A549 treated with RU486 at 1 μM for 4 hours (cell line): ENCODE data around the gene ANKRD13D. TPM values are rescaled to one million over a fixed set of nuclear protein-coding genes. Genes with fewer than 3 reads are reported as not detected.

ENCODE experiments used
- total RNA-seq: library from RNA; stranded (reverse); fragments of 200-300 nt; extraction: Qiagen RNA extraction; gene quantifications from 5 replicates; pipeline ENCODE4 v1.2.3, GENCODE V29; 2022; ENCODE audit warnings: low read depth

ANKRD13D gene
- 18.9 to 30.0 TPM (median 26.2 TPM) in 5 replicates for total RNA-seq

DNA sequence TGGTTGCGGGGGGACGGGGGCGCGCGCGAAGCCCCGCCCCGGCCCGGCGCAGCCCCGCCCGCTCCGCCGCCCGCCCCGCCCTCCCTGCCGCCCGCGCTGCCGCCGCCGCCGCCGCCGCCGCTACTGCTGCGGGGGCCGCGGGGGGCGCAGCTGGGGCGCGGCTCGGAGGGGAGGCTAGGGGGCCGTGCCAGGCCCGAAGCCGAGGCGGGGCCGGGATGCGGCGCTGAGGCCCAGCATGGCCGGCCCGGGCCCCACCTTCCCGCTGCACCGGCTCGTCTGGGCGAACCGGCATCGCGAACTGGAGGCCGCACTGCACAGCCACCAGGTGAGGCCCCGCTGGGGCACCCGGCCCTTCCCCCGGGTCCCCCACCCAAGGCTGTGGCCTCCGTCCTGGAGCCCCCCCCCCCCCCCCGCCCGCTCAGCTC is at the start of gene ANKRD13D:
TSS of gene ANKRD13D (plus strand) at position 78 of the 425 bp plus-strand sequence. CDS start at position 236, 158 bp downstream.

DNA sequence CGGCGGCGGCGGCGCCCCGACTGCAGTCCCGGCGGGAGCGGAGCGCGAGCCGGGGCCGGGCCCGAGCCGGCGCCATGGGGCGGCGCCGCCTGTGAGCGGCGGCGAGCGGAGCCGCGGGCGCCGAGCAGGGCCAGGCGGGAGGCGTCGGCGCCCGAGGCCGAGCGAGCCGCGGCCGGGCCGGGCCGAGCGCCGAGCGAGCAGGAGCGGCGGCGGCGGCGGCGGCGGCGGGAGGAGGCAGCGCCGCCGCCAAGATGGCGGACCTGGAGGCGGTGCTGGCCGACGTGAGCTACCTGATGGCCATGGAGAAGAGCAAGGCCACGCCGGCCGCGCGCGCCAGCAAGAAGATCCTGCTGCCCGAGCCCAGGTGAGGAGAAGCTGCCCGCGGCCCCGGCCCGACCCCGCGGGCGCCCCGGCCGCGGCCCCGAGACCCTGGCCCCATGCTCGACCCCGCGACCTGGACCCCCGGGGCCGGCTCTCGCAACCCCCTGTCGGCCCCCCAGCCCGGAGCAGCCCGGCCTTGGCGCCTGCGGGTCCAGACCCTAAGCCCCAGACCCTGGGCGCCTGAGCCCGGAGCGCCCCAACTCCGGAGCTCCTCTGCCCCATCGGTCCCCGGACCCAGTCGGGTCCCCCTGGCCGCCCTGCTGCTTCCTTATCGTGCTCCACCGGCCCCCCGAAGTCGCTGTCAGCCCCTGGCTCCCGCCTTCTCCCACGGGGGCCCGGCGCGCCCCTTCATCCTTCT is 22.5 kb upstream of the ANKRD13D start, which contains the start of gene GRK2:
TSS of gene GRK2 (plus strand) at position 25 of the 739 bp plus-strand sequence. CDS start at position 252, 227 bp downstream.

DNA sequence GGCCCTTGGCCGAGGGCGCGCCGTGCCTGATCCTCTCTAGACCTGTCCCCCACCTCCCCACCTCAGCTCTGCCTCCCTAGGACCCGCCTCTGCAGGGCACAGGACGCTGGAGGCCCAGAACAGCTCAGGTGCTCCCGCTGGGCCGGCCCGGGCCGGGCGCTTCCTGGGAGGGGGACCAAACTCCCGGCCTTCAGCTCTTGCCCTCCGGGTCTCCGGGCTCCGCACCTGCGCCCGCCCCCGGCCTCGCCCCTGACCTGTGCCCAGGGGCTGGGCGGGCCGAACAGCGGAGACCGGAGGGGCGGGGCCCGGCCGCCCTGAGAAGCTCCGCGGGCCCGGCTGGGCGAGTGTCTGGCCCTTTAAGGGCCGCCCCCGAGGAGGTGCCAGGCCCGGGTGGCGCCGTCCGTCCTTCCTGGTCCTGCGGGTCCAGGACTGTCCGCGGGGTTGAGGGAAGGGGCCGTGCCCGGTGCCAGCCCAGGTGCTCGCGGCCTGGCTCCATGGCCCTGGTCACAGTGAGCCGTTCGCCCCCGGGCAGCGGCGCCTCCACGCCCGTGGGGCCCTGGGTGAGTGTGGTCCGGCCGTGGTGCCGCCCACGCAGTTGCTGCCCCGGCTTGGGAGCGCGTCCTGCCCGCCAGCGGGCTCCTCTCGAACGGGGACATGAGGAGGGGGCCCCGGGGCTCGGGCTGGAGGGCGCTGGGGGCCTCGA is 14.2 kb downstream of the ANKRD13D start, which contains the start of gene SSH3:
TSS of gene SSH3 (plus strand) at position 399 of the 703 bp plus-strand sequence. CDS start at position 495, 96 bp downstream.

Other genes starting within 250 kb of the ANKRD13D start
- 28.2 to 51.5 TPM (median 41.0 TPM) in 5 replicates for gene RHOD, start 232.5 kb upstream of the ANKRD13D start, total RNA-seq
- 42.9 to 49.8 TPM (median 48.6 TPM) in 5 replicates for gene KDM2A, start 170.0 kb upstream of the ANKRD13D start, total RNA-seq
- gene GRK2, start 22.8 kb upstream of the ANKRD13D start, total RNA-seq, result 26.2 to 41.9 TPM (median 37.9 TPM) in 5 replicates
- gene SSH3, start 14.2 kb downstream of the ANKRD13D start, total RNA-seq, result 14.9 to 26.6 TPM (median 24.6 TPM) in 5 replicates
- gene POLD4, start 64.2 kb downstream of the ANKRD13D start, total RNA-seq, result 196 to 260 TPM (median 237 TPM) in 5 replicates
- 40.0 to 52.6 TPM (median 45.1 TPM) in 5 replicates for gene CLCF1, start 84.3 kb downstream of the ANKRD13D start, total RNA-seq
- gene RAD9A, start 102.7 kb downstream of the ANKRD13D start, total RNA-seq, result 21.5 to 36.9 TPM (median 32.9 TPM) in 5 replicates
- 270 to 307 TPM (median 296 TPM) in 5 replicates for gene PPP1CA, start 112.6 kb downstream of the ANKRD13D start, total RNA-seq
- gene TBC1D10C, start 114.8 kb downstream of the ANKRD13D start, total RNA-seq, result 0.13 to 0.17 TPM (median 0.14 TPM) in 4 of 5 replicates, not detected in the other
- 0.08 to 0.20 TPM (median 0.13 TPM) in 5 replicates for gene CARNS1, start 126.4 kb downstream of the ANKRD13D start, total RNA-seq
- 39.7 to 51.6 TPM (median 50.4 TPM) in 5 replicates for gene RPS6KB2, start 139.2 kb downstream of the ANKRD13D start, total RNA-seq
- 0.22 to 0.33 TPM (median 0.30 TPM) in 5 replicates for gene PTPRCAP, start 148.4 kb downstream of the ANKRD13D start, total RNA-seq
- gene CORO1B, start 154.2 kb downstream of the ANKRD13D start, total RNA-seq, result 45.4 to 58.5 TPM (median 55.9 TPM) in 5 replicates
- gene GPR152, start 163.4 kb downstream of the ANKRD13D start, total RNA-seq, result 0.08 TPM in 1 of 5 replicates, not detected in the others
- gene CABP4, start 166.1 kb downstream of the ANKRD13D start, total RNA-seq, result not detected in 5 replicates
- gene TMEM134, start 179.9 kb downstream of the ANKRD13D start, total RNA-seq, result 40.8 to 73.9 TPM (median 62.8 TPM) in 5 replicates
- gene AIP, start 193.7 kb downstream of the ANKRD13D start, total RNA-seq, result 42.9 to 51.5 TPM (median 47.9 TPM) in 5 replicates
- gene PITPNM1, start 216.1 kb downstream of the ANKRD13D start, total RNA-seq, result 30.3 to 60.6 TPM (median 48.4 TPM) in 5 replicates
- 60.3 to 99.6 TPM (median 91.5 TPM) in 5 replicates for gene CDK2AP2, start 218.9 kb downstream of the ANKRD13D start, total RNA-seq
- not detected in 5 replicates for gene CABP2, start 234.1 kb downstream of the ANKRD13D start, total RNA-seq